Upper lobe of left lung (tissue), 4 donors: ENCODE data around the gene NEXN.

Source experiments
- CTCF ChIP-seq, 6 experiments: fragments of 450-650 bp in 4 of 6; fragments of 200-600 bp in 2 of 6; sonication (generic) in 2 of 6; IDR thresholded peaks; one replicate each; pipeline ENCODE4 v1.5.1; 2016 to 2019; ENCODE audit warnings: antibody characterized with exemption in 6 of 6
- EP300 ChIP-seq, 4 donors: sonication (generic); formaldehyde crosslinking; IDR thresholded peaks; one replicate each; pipeline ENCODE4 v1.5.1; 2017; ENCODE audit warnings: antibody characterized with exemption in 4 of 4, control low read depth in 2 of 4
- POLR2A ChIP-seq, 4 donors: fragments of 450-650 bp; IDR thresholded peaks; one replicate each; pipeline ENCODE4 v1.5.1; 2016 to 2017; ENCODE audit warnings: antibody characterized with exemption in 4 of 4, mild to moderate bottlenecking in 2 of 4
- POLR2AphosphoS5 ChIP-seq, 2 donors: sonication (generic); formaldehyde crosslinking; IDR thresholded peaks; one replicate each; pipeline ENCODE4 v1.5.1; 2017; ENCODE audit warnings: antibody characterized with exemption in 2 of 2

- TF ChIP-seq CTCF (IDR thresholded peaks at IDR 0.05) (no peak), POLR2A (IDR thresholded peaks at IDR 0.05) (no peak), POLR2AphosphoS5 (IDR thresholded peaks at IDR 0.05) (no peak), EP300 (IDR thresholded peaks at IDR 0.05) (no peak)
Measured at GRCh38 chr1:77975386-77975785, 87.0 kb downstream of the NEXN start.
